Adipose tissue (tissue), 3 donors: Measurements from ENCODE around the gene BTBD16. TPM values are rescaled to one million over a fixed set of nuclear protein-coding genes. Genes with fewer than 3 reads are reported as not detected.

Experiments
- H3K27ac ChIP-seq: one replicate; pipeline ENCODE4 v1.5.1; 2013; ENCODE audit warnings: low read depth, low read length
- WGBS, 3 donors: extraction: QIAGEN DNeasy Blood & Tissue Kit; methylation state at CpG; one replicate each; pipeline ENCODE4 v1.1.7; 2013; 5-methylcytosine and 5-hydroxymethylcytosine counted together
- polyA plus RNA-seq, 3 donors: library from polyadenylated mRNA; stranded (reverse); fragments of 200-250 nt; gene quantifications; one replicate each; pipeline ENCODE4 v1.2.3, GENCODE V29; 2013
- donor health status: healthy with polysubstance abuse.
- donor health status: Bipolar disorder and iron deficiency.
- donor health status: healthy.

The BTBD16 gene
- polyA plus RNA-seq, 3 donors = 0.04 to 0.34 (median 0.07) TPM

DNA sequence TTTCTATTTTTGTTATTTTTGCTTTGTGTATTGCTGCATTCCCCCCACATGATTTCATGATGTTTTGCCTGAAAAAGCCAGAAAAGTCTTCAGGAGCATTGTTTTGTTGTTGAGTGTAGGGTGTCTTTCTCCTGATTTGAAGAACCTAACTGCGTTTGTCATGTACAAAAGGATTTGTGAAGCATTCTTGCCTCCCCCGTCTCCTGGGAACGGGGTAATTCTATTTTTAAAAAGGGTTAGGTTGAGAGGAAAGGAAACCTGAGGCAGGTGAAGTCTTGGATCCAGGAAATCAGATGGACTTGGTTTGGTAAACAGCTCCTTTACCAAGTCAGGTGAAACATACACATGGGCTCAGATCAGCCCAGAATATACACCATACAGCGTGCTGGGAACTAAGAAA lies 26.0 kb upstream of the BTBD16 start:
- H3K27ac ChIP-seq = no peak overlapping the region
- WGBS, 3 donors = 84 to 90% (median 87%) methylated on average over 4 of the region's 4 CpGs

DNA sequence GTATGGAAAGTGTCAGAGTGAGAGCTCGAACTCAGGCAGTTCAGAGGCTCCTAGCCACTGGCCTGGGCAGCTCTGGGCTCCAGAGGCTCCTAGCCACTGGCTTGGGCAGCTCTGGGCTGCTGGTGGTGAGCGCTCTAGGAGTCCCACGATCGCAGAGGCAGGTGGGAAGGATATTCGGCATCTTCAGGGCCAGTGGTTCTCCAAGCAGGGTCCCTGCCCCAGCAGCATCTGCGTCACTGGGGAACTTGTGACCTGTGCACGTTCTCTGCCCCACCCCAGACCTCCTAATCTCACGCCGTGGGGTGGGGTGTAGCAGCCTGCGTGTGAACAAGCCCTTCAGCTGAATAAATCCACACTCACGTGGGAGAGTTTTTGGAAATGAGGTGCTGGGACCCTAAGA lies 25.2 kb upstream of the BTBD16 start:
- 91 to 94% (median 93%) methylated on average over 11 of the region's 11 CpGs for WGBS, 3 donors
- no peak overlapping the region for H3K27ac ChIP-seq

GRCh38 chr10:122246830-122247520 lies 24.1 kb upstream of the BTBD16 start:
- 88 to 96% (median 95%) methylated on average over 11 of the region's 11 CpGs for WGBS, 3 donors
- no peak overlapping the region for H3K27ac ChIP-seq

DNA sequence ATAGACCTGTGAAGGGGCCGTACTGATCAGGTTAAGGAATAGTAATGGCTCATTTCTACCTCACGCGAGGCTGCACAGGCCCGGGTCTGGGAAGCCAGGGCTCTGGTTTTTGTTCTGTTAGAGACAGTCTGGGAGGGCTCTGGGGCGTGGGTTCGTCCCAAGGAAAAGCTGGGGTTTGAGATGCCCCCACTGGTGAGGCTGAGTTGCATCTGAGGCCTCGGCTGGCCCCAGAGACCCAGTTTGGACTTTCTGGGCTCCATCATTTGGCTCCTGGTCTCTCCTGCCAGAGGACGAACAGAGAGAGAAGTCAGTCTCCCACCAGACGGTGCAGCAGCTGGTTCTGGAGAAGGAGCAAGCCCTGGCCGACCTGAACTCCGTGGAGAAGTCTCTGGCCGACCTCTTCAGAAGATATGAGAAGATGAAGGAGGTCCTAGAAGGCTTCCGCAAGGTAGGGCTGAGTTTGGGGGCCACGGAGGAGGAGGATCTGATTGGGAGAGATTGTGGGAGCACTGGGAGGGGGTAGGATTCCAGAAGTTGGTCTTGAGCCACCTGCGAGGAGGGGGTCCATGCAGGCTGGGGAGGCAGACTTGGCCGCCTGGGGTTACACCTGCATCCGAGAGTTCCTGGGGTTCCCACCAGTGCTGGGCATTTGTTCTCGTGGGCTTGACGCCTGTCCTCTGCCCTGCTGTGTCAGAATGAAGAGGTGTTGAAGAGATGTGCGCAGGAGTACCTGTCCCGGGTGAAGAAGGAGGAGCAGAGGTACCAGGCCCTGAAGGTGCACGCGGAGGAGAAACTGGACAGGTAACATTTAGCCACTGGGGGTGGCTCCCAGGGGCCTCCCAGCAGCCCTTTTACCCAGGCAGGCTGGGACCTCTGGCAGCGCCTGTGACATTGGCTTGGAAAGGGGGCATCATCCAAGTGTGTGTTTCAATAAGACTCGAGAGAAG lies 22.5 kb upstream of the BTBD16 start:
- 90 to 95% (median 90%) methylated on average over 25 of the region's 25 CpGs for WGBS, 3 donors

DNA sequence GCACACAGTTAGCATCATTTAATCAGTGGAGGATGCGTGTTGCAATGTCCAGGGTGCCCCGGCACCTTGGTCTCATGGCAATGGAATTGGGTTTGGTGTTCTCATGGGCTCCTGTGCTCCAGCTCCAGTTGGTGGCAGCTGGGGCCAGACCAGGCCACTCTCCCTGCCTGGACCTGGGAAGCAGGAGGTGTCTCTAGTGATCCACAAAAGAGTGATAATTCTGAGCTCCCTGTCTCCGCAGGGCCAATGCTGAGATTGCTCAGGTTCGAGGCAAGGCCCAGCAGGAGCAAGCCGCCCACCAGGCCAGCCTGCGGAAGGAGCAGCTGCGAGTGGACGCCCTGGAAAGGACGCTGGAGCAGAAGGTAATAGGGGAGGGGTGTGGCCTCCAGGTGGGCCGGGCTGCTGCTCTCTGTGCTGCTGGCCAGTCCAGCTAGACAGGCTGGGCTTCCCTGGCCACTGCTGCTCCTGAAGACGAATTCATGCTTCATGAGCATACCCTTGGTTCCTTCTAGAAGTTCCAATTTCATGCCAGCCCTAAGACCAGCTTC lies 21.7 kb upstream of the BTBD16 start:
- WGBS, 3 donors = 87 to 95% (median 92%) methylated on average over 11 of the region's 11 CpGs
- H3K27ac ChIP-seq = no peak overlapping the region

More for the DNA sequence above, 22.5 kb upstream of the BTBD16 start:
- H3K27ac ChIP-seq = no peak overlapping the region

GRCh38 chr10:122249991-122250750 lies 20.9 kb upstream of the BTBD16 start:
- no peak overlapping the region for H3K27ac ChIP-seq
- 86 to 95% (median 87%) methylated on average over 10 of the region's 10 CpGs for WGBS, 3 donors

DNA sequence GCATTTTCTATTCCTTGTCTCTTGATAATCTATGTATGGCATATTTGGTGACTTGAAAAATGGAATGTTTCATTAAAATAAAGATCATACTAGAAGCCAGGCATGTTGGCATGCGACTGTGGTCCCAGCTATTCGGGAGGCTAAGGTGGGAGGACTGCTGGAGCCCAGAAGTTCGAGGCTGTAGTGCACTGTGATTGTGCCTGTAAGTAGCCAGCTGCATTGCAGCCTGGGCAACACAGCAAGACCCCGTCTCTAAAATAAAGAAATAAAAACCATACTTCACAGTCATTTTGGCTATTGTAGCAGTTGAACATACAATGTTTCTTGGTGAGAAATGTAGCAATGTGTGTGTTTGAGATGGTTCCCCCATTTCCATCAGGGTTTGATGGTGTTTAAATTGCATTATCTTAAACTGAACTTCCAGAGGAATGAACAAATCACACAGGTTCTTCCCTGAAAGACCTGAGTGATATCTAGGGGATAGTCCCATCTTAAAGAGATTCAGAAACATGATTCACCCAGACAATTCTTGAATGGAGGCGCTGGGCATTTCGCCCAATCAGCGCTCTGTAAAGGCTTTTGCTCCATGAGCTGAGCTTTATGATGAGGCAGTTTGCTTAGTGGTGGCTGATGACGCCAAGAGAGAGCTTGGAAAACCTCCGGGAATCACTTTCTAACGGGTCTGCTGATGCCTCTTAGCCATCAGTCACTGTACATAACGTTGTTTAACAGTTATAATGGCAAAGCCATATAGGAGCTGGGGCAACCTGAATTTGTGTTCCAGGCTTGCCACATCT lies 19.4 kb upstream of the BTBD16 start:
- no peak overlapping the region for H3K27ac ChIP-seq
- whole genome bisulfite sequencing, 3 donors = 90 to 93% (median 91%) methylated on average over 11 of the region's 11 CpGs

DNA sequence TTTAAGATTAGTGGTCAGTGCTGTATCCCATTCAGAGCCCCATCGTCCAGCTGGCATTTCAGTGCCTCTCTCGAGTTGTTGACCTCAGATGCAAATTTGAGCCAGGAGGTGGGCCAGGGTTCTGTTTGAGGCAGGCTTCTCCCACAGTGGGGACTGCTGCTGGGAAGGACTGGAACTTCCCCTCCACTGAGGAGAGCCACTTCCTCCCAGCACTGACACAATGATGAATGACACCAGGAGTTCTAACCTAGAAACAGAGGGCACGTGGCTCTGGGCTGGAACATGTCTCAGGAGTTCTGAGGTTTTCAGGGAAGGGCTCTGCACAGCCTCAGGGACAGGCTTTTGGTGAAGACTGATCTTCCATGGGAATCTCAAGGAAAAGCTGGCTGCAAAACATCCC lies 18.3 kb upstream of the BTBD16 start:
- 38 to 66% (median 54%) methylated on average over 3 of the region's 3 CpGs for WGBS, 3 donors
- H3K27ac ChIP-seq = no peak overlapping the region

DNA sequence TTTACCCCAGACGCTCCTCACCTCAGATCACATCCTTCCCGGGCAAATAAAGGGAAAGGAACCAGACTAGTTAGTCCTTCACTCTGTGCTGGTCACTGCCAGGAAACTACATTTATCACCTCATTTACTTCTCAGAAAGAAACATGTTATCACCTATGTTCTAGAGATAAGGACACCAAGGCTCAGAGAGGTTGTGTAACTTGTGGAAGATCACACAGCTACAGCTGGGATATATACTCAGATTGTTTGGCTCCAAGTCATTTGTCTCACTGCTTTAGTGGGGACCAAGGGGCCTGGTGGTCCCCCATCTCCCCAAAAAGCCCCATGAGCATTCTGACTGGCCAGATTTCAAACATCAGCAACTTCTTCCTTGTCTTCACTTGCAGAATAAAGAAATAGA lies 17.5 kb upstream of the BTBD16 start:
- WGBS, 3 donors = 91 to 95% (median 93%) methylated on average over 2 of the region's 2 CpGs
- no peak overlapping the region for H3K27ac ChIP-seq

DNA sequence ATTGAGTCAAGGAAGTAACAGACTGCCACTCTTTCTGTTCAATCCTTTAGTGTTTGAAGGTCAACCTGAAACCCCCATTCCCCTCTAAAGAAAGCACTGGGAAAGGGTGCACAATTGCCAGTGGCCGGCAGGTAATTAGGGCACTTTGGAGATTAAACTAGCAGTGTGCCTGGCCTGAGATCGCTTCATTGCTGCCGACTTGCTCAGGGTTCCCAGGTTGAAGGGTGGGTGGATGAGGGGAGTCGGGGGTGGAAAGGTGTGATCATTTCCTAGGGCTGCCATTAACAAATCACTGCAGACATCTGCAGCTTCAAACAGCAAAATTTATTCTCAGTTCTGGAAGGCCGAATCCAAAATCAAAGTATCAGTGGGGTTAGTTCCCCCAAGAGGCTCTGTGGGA lies 16.3 kb upstream of the BTBD16 start:
- 84 to 89% (median 86%) methylated on average over 5 of the region's 5 CpGs for WGBS, 3 donors
- no peak overlapping the region for H3K27ac ChIP-seq

DNA sequence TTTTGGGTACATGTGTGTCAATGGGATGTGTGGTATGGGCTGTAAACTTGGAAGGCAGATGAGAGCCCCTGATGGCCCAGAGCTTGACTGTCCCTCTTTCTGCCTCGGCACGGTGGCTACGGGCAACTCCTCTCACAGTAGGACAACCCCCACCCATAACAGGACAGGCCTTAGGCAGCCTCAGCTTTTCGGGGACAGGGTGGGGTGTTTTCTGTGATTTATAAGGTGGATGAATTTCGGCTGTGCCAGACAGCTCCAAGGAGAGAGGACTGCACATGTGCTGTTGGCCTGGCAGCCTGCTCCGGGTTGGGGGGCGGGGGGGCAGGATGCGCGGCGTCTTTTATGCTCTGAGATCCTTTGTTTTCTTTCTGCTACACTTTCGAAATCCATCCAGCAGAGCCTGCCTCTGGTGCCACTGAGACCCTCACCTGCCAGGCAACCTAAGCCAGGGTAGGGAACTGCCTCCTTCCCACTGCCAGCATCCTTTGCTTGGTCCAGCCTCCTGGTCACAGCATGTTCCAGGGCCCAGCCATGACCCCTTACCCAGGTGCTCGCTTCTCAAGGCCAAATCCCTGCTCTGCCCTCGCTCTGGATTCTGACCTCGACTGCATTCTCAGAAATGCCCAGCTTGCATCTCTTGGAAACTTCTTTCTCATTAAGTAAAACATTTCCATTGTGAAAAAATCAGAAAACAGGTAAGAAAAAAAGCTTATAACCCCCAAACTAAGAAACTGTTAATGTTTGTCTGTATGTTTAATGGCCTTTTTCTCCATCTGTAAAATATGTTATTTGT lies 15.4 kb upstream of the BTBD16 start:
- H3K27ac ChIP-seq = no peak overlapping the region
- 86 to 91% (median 88%) methylated on average over 14 of the region's 14 CpGs for WGBS, 3 donors

DNA sequence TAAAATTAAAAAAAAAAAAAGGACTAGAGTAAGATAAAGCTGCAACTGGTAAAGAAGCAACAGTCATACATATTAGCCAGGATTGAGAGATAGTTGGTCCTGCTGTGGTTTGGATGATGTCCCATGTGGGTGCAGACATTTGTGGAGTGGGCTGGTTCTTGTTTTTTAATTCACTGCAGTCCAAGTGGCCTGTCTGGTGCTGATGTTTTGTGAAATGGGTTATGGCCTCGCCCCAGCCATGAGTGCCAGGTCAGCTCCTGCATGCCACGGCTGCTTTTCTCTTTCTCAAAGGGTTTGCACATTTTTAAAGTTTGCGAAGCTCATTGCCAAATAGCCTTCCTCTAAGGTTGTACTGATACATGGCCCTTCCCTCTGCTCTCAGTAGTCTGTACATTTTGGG lies 14.1 kb upstream of the BTBD16 start:
- 80 to 95% (median 82%) methylated on average over 3 of the region's 3 CpGs for WGBS, 3 donors
- H3K27ac ChIP-seq = no peak overlapping the region

- H3K27ac ChIP-seq = no peak overlapping the region
- 70 to 72% (median 72%) methylated on average over 25 of the region's 25 CpGs for WGBS, 3 donors
Measured at GRCh38 chr10:122258136-122259074, 12.7 kb upstream of the BTBD16 start.

- 88 to 92% (median 91%) methylated on average over 4 of the region's 4 CpGs for WGBS, 3 donors
- no peak overlapping the region for H3K27ac ChIP-seq
Measured at GRCh38 chr10:122259075-122259466, 12.0 kb upstream of the BTBD16 start.

DNA sequence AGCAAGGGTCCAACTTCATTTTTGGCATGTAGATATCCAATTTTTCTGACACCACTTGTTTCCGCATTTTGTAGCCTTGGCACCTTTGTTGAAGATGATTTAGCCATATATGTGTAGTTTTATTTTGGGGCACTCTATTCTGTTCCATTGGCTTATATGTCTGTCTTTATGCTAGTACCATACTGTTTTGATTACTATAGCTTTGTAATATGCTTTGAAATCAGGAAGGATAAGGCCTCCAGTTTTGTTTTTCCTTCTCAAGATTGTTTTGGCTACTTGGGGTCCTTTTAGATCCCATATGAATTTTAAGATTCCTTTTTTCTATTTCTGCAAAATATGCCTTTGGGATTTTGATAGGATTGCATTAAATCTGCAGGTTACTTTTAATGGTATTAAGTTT lies 9.5 kb upstream of the BTBD16 start:
- 65 to 83% (median 78%) methylated on average over 1 of the region's 1 CpG for WGBS, 3 donors
- no peak overlapping the region for H3K27ac ChIP-seq

DNA sequence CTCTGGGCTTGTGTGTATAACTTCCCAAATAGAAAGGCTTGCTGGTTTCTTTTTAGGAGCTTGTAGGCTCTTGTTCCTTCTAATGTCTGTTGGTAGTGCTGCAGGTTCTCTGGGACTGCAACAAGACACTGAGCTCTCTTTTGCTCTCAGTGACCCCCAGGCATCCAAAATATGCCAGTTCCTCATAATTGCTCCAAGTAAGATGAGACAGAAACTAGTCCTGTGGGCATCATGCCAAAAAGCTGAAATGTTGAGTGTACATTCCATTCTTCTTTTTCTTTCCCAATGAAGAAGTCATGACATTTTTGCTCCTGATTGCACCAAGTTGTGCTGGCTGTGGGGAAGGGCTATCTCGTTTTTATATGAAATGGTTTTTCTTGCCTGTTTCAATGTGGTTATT lies 7.1 kb upstream of the BTBD16 start:
- H3K27ac ChIP-seq = no peak overlapping the region
- 64 to 70% (median 64%) methylated on average over 1 of the region's 1 CpG for WGBS, 3 donors
